ENCODE data around the gene TRIM56. TPM values are rescaled to one million over a fixed set of nuclear protein-coding genes. Genes with fewer than 3 reads are reported as not detected.
"Not testable (repeated sequence)": the region's sequence is repeated elsewhere in the genome, so short reads cannot be mapped to it uniquely, and the experiment has no call there.

The TRIM56 gene
- total RNA-seq (2014; rRNA removed; shearing (Covaris generic)), result 9.8 and 12.9 TPM in 2 replicates
- 20.2 and 28.5 TPM in 2 replicates for polyA plus RNA-seq (2014; cell fraction: nucleus; rRNA removed)

GRCh38 chr7:101085162-101085964 is at the start of gene TRIM56:
Gene TRIM56 (plus strand): TSS chr7:101085481. CDS start chr7:101087313, 1,832 bp downstream.
- peak; percentile 72 for DNase-seq (ENCODE audit: extremely low read depth, low read depth)

GRCh38 chr7:101035941-101036340 is 49.3 kb upstream of the TRIM56 start:
- no peak for DNase-seq (ENCODE audit: extremely low read depth, low read depth)

GRCh38 chr7:101041283-101041682 is 44.0 kb upstream of the TRIM56 start:
- DNase-seq (ENCODE audit: extremely low read depth, low read depth), result not testable (repeated sequence)

GRCh38 chr7:101058355-101058754 is 26.9 kb upstream of the TRIM56 start:
- DNase-seq (ENCODE audit: extremely low read depth, low read depth), result peak; percentile 57

- DNase-seq (ENCODE audit: extremely low read depth, low read depth), result no peak
Measured at GRCh38 chr7:101059620-101059942, 25.7 kb upstream of the TRIM56 start.

GRCh38 chr7:101060992-101061391 is 24.3 kb upstream of the TRIM56 start:
- no peak for DNase-seq (ENCODE audit: extremely low read depth, low read depth)

GRCh38 chr7:101064176-101064550 is 21.1 kb upstream of the TRIM56 start:
- not testable (repeated sequence) for DNase-seq (ENCODE audit: extremely low read depth, low read depth)

GRCh38 chr7:101065162-101065561 is 20.1 kb upstream of the TRIM56 start:
- not testable (repeated sequence) for DNase-seq (ENCODE audit: extremely low read depth, low read depth)

- DNase-seq (ENCODE audit: extremely low read depth, low read depth), result no peak
Measured at GRCh38 chr7:101066141-101066832, 19.0 kb upstream of the TRIM56 start.

- DNase-seq (ENCODE audit: extremely low read depth, low read depth), result no peak
Measured at GRCh38 chr7:101066833-101067177, 18.5 kb upstream of the TRIM56 start.

GRCh38 chr7:101068401-101068800 is 16.9 kb upstream of the TRIM56 start:
- no peak for DNase-seq (ENCODE audit: extremely low read depth, low read depth)

- DNase-seq (ENCODE audit: extremely low read depth, low read depth), result not testable (repeated sequence)
Measured at GRCh38 chr7:101071362-101072104, 13.7 kb upstream of the TRIM56 start.

- DNase-seq (ENCODE audit: extremely low read depth, low read depth), result no peak
Measured at GRCh38 chr7:101075646-101076045, 9.6 kb upstream of the TRIM56 start.

- DNase-seq (ENCODE audit: extremely low read depth, low read depth), result not testable (repeated sequence)
Measured at GRCh38 chr7:101076183-101076582, 9.1 kb upstream of the TRIM56 start.

- DNase-seq (ENCODE audit: extremely low read depth, low read depth), result peak; percentile 73
Measured at GRCh38 chr7:101077303-101078086, 7.8 kb upstream of the TRIM56 start.

GRCh38 chr7:101081432-101081831 is 3.8 kb upstream of the TRIM56 start:
- DNase-seq (ENCODE audit: extremely low read depth, low read depth), result no peak

- no peak for DNase-seq (ENCODE audit: extremely low read depth, low read depth)
Measured at GRCh38 chr7:101084865-101085161, 468 bp upstream of the TRIM56 start.

- DNase-seq (ENCODE audit: extremely low read depth, low read depth), result no peak
Measured at GRCh38 chr7:101087334-101088068, 2.2 kb downstream of the TRIM56 start.

GRCh38 chr7:101088069-101088425 is 2.8 kb downstream of the TRIM56 start:
- no peak for DNase-seq (ENCODE audit: extremely low read depth, low read depth)

GRCh38 chr7:101088858-101089529 is 3.7 kb downstream of the TRIM56 start:
- no peak for DNase-seq (ENCODE audit: extremely low read depth, low read depth)

All from NCI-H460 (cell line).